ENCODE measurements around the gene IQSEC1.

DNA sequence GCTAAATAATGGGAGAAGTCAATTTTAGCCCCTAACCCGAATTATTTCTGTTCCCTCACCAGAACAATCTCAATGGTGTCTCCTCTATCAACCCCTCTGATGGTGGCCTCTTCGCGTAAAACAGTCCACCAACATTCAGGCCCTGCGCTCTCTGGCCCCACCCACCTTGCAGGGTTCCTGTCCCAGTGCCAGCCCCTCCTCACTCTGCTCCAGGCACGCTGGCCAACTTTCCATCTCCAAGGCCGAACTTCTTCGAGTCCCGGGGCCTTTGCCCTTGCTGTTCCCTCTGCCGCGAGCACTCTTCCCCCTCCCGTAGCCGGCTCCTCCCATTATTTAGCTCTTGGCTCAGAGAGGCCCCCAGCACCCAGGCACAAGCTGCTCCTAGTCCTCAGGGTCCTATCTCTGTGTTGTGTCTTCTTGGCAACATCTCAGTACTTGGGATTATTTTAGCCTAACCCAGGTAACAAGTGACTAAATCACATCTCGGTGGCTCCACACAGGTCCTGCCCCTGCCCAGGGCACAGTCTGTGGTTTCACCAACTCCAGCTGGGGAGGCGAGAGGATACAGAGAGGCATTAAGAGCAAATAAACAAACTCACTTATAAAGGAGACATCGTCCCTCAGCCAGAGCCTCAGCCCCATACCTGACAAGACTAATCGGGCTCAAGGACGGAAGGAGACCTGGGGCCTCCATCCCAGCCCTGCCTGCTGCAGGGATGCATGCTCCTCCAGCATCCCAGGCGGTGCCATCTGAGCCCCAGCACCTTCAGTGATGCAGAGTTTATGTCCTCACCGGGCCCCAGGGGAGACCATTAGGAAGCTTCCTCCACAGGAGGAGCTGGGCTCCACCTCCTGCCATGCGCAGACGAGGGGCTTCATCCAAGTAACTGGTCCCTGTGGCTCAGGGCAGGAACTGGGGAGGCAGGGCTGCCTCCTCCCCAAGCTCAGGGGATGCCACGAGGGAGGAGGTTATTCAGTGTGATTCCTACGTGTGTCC is 19.7 kb upstream of the IQSEC1 start:
- no peak for TF ChIP-seq POLR2A (IDR thresholded peaks at IDR 0.05; ENCODE audit: low read depth, low read length)
- no peak for TF ChIP-seq POLR2AphosphoS5 (IDR thresholded peaks at IDR 0.05; ENCODE audit: low read depth, low read length)
- no peak for TF ChIP-seq TAF1 (IDR thresholded peaks at IDR 0.05; ENCODE audit: low read depth, low read length)
- TF ChIP-seq SPI1 (IDR thresholded peaks at IDR 0.05; ENCODE audit: low read depth, low read length), result no peak
- TF ChIP-seq PAX5 (IDR thresholded peaks at IDR 0.05; ENCODE audit: insufficient read depth, low read length, severe bottlenecking), result no peak
- TF ChIP-seq POU2F2 (IDR thresholded peaks at IDR 0.05; ENCODE audit: low read depth, low read length), result no peak
